Right ventricle myocardium inferior (tissue), 1 donor: ENCODE results near the gene CDKN2B-AS1. TPM values are rescaled to one million over a fixed set of nuclear protein-coding genes. Genes with fewer than 3 reads are reported as not detected.

Experiments used
- ATAC-seq: fragments of 200-7000 bp; cut with Tn5 transposase; one replicate; pipeline ENCODE4 v1.9.1; 2020; ENCODE audit warnings: mild to moderate bottlenecking, moderate library complexity
- DNase-seq: peaks from one replicate; pipeline ENCODE4 v3.0.0; 2021; ENCODE audit errors: missing footprints
- intact Hi-C: fragments of 100-400 bp; cut with DNase I; formaldehyde crosslinking; loops from one replicate; pipeline ENCODE4 v1.11.0; 2022
- total RNA-seq: library from RNA; stranded (reverse); fragmentation: NEBNext Ultra II Directional; extraction: Animal tissue kit (Norgen Biotek cat#: 25700); gene quantifications from one replicate; pipeline ENCODE4 v1.2.1, GENCODE V29; 2021
- donor health status: DM: no; HTN: yes; CAD: no; lungs with severe emphysema.

Gene CDKN2B-AS1
- total RNA-seq, 1 donor from 2014 or later = not detected

- DNase-seq (no peak), ATAC-seq (no peak)
- intact Hi-C loops = no loop called here
Observed at GRCh38 chr9:22124263-22125011, 129.8 kb downstream of the CDKN2B-AS1 start.

- no peak for DNase-seq
- intact Hi-C loops = no loop called here
- no peak for ATAC-seq
Observed at GRCh38 chr9:22129133-22129532, 134.5 kb downstream of the CDKN2B-AS1 start.

- intact Hi-C loops = no loop called here
- ATAC-seq (no peak), DNase-seq (no peak)
Observed at GRCh38 chr9:22129633-22130032, 135.0 kb downstream of the CDKN2B-AS1 start.

- DNase-seq = no peak
- intact Hi-C loops = no loop called here
- ATAC-seq = no peak
Observed at GRCh38 chr9:22131817-22132216, 137.2 kb downstream of the CDKN2B-AS1 start.

GRCh38 chr9:22134390-22134789 lies 139.8 kb downstream of the CDKN2B-AS1 start:
- intact Hi-C loops = no loop called here
- no peak for DNase-seq
- ATAC-seq = no peak

GRCh38 chr9:22136461-22137096 lies 142.0 kb downstream of the CDKN2B-AS1 start:
- no peak for ATAC-seq
- DNase-seq = no peak
- intact Hi-C loops = no loop called here

GRCh38 chr9:22138956-22139660 lies 144.5 kb downstream of the CDKN2B-AS1 start:
- intact Hi-C loops = no loop called here
- no peak for ATAC-seq
- DNase-seq = no peak

- intact Hi-C loops = loop anchor here (10.0 kb wide), 1 partner anchor 77 kb away; no protein-coding TSS in a partner anchor
- ATAC-seq (peak; percentile 96), DNase-seq (no peak)
Observed at GRCh38 chr9:22141908-22142307, 147.3 kb downstream of the CDKN2B-AS1 start.

- intact Hi-C loops = loop anchor here (10.0 kb wide), 1 partner anchor 78 kb away; no protein-coding TSS in a partner anchor
- ATAC-seq = no peak
Observed at GRCh38 chr9:22142671-22143070, 148.1 kb downstream of the CDKN2B-AS1 start.

GRCh38 chr9:22143799-22144625 lies 149.4 kb downstream of the CDKN2B-AS1 start:
- ATAC-seq (no peak), DNase-seq (no peak)
- intact Hi-C loops = loop anchor here (10.0 kb wide), 1 partner anchor 79 kb away; no protein-coding TSS in a partner anchor

More at GRCh38 chr9:22142671-22143070, 148.1 kb downstream of the CDKN2B-AS1 start:
- no peak for DNase-seq

GRCh38 chr9:22146604-22147003 lies 152.0 kb downstream of the CDKN2B-AS1 start:
- intact Hi-C loops = loop anchor here (10.0 kb wide), 1 partner anchor 82 kb away; no protein-coding TSS in a partner anchor
- no peak for DNase-seq
- no peak for ATAC-seq

GRCh38 chr9:22147813-22148527 lies 153.4 kb downstream of the CDKN2B-AS1 start:
- intact Hi-C loops = loop anchor here (10.0 kb wide), 1 partner anchor 83 kb away; no protein-coding TSS in a partner anchor

GRCh38 chr9:22148528-22148875 lies 153.9 kb downstream of the CDKN2B-AS1 start:
- no peak for ATAC-seq
- DNase-seq = no peak
- intact Hi-C loops = loop anchor here (10.0 kb wide), 1 partner anchor 84 kb away; no protein-coding TSS in a partner anchor

More at GRCh38 chr9:22147813-22148527, 153.4 kb downstream of the CDKN2B-AS1 start:
- ATAC-seq (no peak), DNase-seq (no peak)

GRCh38 chr9:22148876-22149637 lies 154.5 kb downstream of the CDKN2B-AS1 start:
- intact Hi-C loops = loop anchor here (10.0 kb wide), 1 partner anchor 84 kb away; no protein-coding TSS in a partner anchor
- DNase-seq (no peak), ATAC-seq (peak; percentile 69)

- intact Hi-C loops = no loop called here
- no peak for DNase-seq
- no peak for ATAC-seq
Observed at GRCh38 chr9:22154064-22154463, 159.5 kb downstream of the CDKN2B-AS1 start.

GRCh38 chr9:22156586-22156985 lies 162.0 kb downstream of the CDKN2B-AS1 start:
- DNase-seq (no peak), ATAC-seq (no peak)
- intact Hi-C loops = no loop called here

GRCh38 chr9:22157276-22157675 lies 162.7 kb downstream of the CDKN2B-AS1 start:
- intact Hi-C loops = no loop called here
- no peak for ATAC-seq
- DNase-seq = no peak
